Spleen (tissue), 7 donors: ENCODE measurements around the gene PPIL6.

Experiments
- CTCF ChIP-seq, 11 experiments: fragments of 200-600 bp in 7 of 11; fragments of 450-650 bp in 4 of 11; sonication (generic) in 4 of 11; IDR thresholded peaks in 8 of 11; conservative IDR thresholded peaks in 3 of 11; 1 replicate in 7 of 11; 2 replicates in 4 of 11; pipeline versions ENCODE4 v1.4.0 to v1.8.0; 2016 to 2021; ENCODE audit warnings: antibody characterized with exemption in 11 of 11, inconsistent platforms in 4 of 11, mild to moderate bottlenecking in 1 of 11
- POLR2AphosphoS5 ChIP-seq, 3 donors: sonication (generic); formaldehyde crosslinking; IDR thresholded peaks; one replicate each; pipeline ENCODE4 v1.5.1; 2017; ENCODE audit warnings: antibody characterized with exemption in 3 of 3
- donor health status: DM: no; HTN: no; CAD: no; lungs with moderate emphysema.
- donor health status: DM: no; HTN: no; CAD: no.
- donor health status: DM: no; HTN: no; CAD: no.

GRCh38 chr6:109482905-109483734, 42.7 kb upstream of the PPIL6 start, which contains the start of gene ZBTB24:
- peak in 1 of 11 experiments; percentile 8 for TF ChIP-seq CTCF (IDR thresholded peaks at IDR 0.05 in 8 of 11, conservative IDR thresholded peaks at IDR 0.05 in 3 of 11)
- TF ChIP-seq POLR2AphosphoS5 (IDR thresholded peaks at IDR 0.05): peak; percentile 92 to 94 (median 93)
